Thyroid gland (tissue), 4 donors: ENCODE results near the gene RARA. TPM values are rescaled to one million over a fixed set of nuclear protein-coding genes. Genes with fewer than 3 reads are reported as not detected.

Experiments used
- DNase-seq, 2 donors: peaks; one replicate each; pipeline ENCODE4 v3.0.0-alpha.2; 2019
- H3K27ac ChIP-seq, 3 donors: fragments of 200-600 bp; sonication (generic); 1 replicate in 2 of 3; 2 replicates in 1 of 3; pipeline ENCODE4 v1.5.1; 2016 to 2019; ENCODE audit warnings: mild to moderate bottlenecking in 1 of 3, moderate library complexity in 1 of 3
- H3K27me3 ChIP-seq: fragments of 200-600 bp; sonication (generic); one replicate; pipeline ENCODE4 v1.5.1; 2019
- H3K36me3 ChIP-seq, 2 donors: fragments of 200-600 bp; sonication (generic); one replicate each; pipeline ENCODE4 v1.5.1; 2016 to 2019
- H3K4me1 ChIP-seq, 2 donors: fragments of 200-600 bp; sonication (generic); one replicate each; pipeline ENCODE4 v1.5.1; 2017 to 2019
- H3K4me3 ChIP-seq, 3 donors: fragments of 200-600 bp; sonication (generic); replicated peaks in 1 of 3; 1 replicate in 2 of 3; 2 replicates in 1 of 3; pipeline ENCODE4 v1.5.1; 2016; ENCODE audit warnings: mild to moderate bottlenecking in 1 of 3
- H3K9me3 ChIP-seq: fragments of 200-600 bp; sonication (generic); one replicate; pipeline ENCODE4 v1.5.1; 2017
- POLR2A ChIP-seq, 2 donors: fragments of 450-650 bp; IDR thresholded peaks; one replicate each; pipeline ENCODE4 v1.6.1; 2017; ENCODE audit warnings: antibody characterized with exemption in 2 of 2, mild to moderate bottlenecking in 2 of 2, moderate library complexity in 1 of 2
- WGBS, 2 donors: methylation state at CpG; one replicate each; pipeline ENCODE4 v1.1.5; 2017; 5-methylcytosine and 5-hydroxymethylcytosine counted together
- intact Hi-C: fragments of 100-400 bp; cut with DNase I; formaldehyde crosslinking; loops from one replicate; pipeline ENCODE4 v1.15.1; 2023
- total RNA-seq, 4 donors: library from RNA; depleted of rRNA; stranded (reverse); fragments of >200 nt; gene quantifications; one replicate each; pipeline ENCODE4 v1.2.3, GENCODE V29; 2016
- TF ChIP-seq, protein P1 (sequence below), 6 experiments: fragments of 200-600 bp in 3 of 6; fragments of 450-650 bp in 3 of 6; sonication (generic) in 3 of 6; IDR thresholded peaks; one replicate each; pipeline ENCODE4 v1.5.1; 2016 to 2019; ENCODE audit warnings: antibody characterized with exemption in 6 of 6, mild to moderate bottlenecking in 2 of 6, inconsistent platforms in 1 of 6, moderate library complexity in 1 of 6

Gene RARA
- total RNA-seq, 4 donors from 2014 or later = 20.0 to 60.9 (median 35.2) TPM

DNA sequence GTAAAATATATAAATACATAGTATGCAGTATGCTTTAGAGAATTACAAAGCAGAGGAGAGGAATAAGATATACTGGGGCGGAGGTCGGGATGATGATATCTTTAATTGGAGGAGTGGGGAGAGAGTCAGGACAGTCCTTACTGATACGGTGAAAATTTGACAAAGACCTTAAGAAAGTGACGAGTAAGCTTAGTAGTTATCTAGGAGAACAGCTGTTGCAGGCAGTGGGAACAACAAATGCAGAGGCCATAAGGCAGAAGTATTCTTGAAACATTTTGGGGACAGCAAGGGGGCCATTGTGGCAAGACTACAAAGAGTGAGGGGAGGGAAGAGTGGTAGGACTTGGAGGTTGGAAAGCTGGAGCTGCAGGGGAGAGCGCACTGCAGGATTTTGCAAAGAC, 43.6 kb upstream of the RARA start:
- 93% methylated on average over 5 of the region's 5 CpGs for WGBS, 2 donors
- no peaks in the 10 kb centered on the region for H3K27me3 ChIP-seq
- peaks cover 22 to 28% of the 10 kb centered on the region in 2 donors for H3K36me3 ChIP-seq

GRCh38 chr17:40266882-40267281, 42.1 kb upstream of the RARA start:
- TF ChIP-seq POLR2A (IDR thresholded peaks at IDR 0.05) = no peak
- TF ChIP-seq, protein P1, sequence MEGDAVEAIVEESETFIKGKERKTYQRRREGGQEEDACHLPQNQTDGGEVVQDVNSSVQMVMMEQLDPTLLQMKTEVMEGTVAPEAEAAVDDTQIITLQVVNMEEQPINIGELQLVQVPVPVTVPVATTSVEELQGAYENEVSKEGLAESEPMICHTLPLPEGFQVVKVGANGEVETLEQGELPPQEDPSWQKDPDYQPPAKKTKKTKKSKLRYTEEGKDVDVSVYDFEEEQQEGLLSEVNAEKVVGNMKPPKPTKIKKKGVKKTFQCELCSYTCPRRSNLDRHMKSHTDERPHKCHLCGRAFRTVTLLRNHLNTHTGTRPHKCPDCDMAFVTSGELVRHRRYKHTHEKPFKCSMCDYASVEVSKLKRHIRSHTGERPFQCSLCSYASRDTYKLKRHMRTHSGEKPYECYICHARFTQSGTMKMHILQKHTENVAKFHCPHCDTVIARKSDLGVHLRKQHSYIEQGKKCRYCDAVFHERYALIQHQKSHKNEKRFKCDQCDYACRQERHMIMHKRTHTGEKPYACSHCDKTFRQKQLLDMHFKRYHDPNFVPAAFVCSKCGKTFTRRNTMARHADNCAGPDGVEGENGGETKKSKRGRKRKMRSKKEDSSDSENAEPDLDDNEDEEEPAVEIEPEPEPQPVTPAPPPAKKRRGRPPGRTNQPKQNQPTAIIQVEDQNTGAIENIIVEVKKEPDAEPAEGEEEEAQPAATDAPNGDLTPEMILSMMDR (IDR thresholded peaks at IDR 0.05) = no peak
- Histone ChIP-seq H3K27me3 (no peaks in the 10 kb centered on the region), H3K4me3 (no peak overlapping the region), H3K36me3 (peaks cover 22 to 27% of the 10 kb centered on the region in 2 donors), H3K27ac (no peak overlapping the region), H3K4me1 (peaks cover 0 to 4% of the 10 kb centered on the region in 2 donors), H3K9me3 (no peaks in the 10 kb centered on the region)
- intact Hi-C loops = no loop called here
- 92 to 94% methylated on average over 6 of the region's 6 CpGs for WGBS, 2 donors
- no peak for DNase-seq

More for the DNA sequence above, 43.6 kb upstream of the RARA start:
- intact Hi-C loops = no loop called here
- DNase-seq = no peak
- H3K27ac ChIP-seq = no peak overlapping the region
- TF ChIP-seq, protein P1 (IDR thresholded peaks at IDR 0.05) = no peak
- TF ChIP-seq POLR2A (IDR thresholded peaks at IDR 0.05) = no peak
- H3K4me3 ChIP-seq = no peak overlapping the region
- H3K4me1 ChIP-seq = peaks cover 8 to 18% of the 10 kb centered on the region in 2 donors
- H3K9me3 ChIP-seq = no peaks in the 10 kb centered on the region

DNA sequence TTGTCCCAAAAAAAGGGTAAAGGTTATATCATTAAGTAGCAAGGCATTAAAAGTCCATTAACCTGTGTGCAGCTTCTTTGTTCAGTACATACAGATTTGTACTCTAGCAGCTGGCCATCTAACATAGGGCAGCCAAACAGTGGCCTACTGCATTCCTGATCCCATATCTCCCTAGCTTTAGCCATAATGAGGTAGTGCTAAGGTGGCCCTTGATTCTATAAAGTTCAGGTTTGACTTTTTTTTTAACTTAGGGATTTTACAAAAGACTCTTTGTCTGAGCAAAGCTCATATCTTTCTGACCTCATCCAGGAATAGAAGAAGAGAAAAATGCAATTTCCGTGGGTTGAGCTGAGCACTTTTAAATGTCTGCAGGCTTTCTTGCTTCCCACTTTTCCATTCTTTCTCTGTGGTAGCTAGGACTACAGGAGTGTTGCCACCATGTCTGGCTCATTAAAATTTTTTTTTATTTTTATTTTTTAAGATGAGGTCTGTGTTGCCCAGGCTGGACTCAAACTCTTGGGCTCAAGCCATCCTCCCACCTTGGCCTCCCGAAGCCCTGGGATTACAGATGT, 40.8 kb upstream of the RARA start:
- no peak overlapping the region for H3K27ac ChIP-seq
- 61 to 96% methylated on average over 2 of the region's 2 CpGs for WGBS, 2 donors
- no peaks in the 10 kb centered on the region for H3K9me3 ChIP-seq

DNA sequence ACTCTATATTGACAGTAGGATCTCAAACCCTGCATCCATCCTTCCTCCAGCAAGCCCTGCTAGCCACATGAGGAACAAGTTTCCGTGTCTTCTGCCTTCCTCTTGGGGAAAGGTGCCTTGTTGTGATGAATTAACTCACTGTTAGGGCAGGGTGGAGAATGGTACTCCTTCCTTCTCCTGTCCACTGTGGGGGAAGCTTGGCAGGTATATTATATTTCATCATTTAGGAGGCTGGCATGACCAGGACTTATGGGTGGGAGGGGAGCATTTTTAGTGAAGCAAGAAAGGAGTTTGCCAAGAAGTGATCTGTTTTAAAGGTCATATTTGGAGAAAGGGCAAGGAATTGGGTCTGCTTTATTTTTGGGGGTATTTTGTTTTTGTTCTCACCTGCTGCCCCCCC, 30.6 kb upstream of the RARA start:
- TF ChIP-seq POLR2A (IDR thresholded peaks at IDR 0.05) = no peak
- TF ChIP-seq, protein P1 (IDR thresholded peaks at IDR 0.05) = no peak
- Histone ChIP-seq H3K4me3 (no peak overlapping the region), H3K9me3 (no peaks in the 10 kb centered on the region), H3K36me3 (peaks cover 61 to 64% of the 10 kb centered on the region in 2 donors), H3K4me1 (no peaks in the 10 kb centered on the region), H3K27ac (no peak overlapping the region), H3K27me3 (no peaks in the 10 kb centered on the region)
- DNase-seq = no peak
- WGBS, 2 donors = 88 to 90% methylated on average over 1 of the region's 1 CpG
- intact Hi-C loops = no loop called here

More for the DNA sequence above, 40.8 kb upstream of the RARA start:
- Histone ChIP-seq H3K36me3 (peaks cover 22 to 26% of the 10 kb centered on the region in 2 donors), H3K4me3 (no peak overlapping the region), H3K4me1 (no peaks in the 10 kb centered on the region), H3K27me3 (no peaks in the 10 kb centered on the region)
- TF ChIP-seq, protein P1 (IDR thresholded peaks at IDR 0.05) = no peak
- no peak for TF ChIP-seq POLR2A (IDR thresholded peaks at IDR 0.05)
- intact Hi-C loops = no loop called here
- DNase-seq = no peak

DNA sequence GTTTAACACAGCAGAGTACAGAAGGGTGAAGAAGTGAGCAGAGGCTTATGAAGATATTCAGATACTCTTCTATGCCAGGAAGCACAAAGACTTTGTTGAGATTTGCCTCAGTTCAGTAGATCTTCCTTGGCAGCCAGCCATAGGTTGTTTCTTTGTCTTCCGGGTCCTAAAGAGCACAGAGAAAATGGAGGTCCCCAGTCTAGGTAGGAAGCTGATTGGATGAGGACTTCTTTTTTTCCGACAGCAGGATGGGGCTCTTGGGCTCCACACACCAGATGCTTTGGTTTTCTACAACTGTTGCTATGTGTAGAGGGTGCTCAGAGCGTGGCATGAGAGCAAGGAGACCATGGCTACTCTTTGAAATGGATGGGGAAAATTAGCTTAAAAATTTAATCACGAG, 29.6 kb upstream of the RARA start:
- no peaks in the 10 kb centered on the region for H3K9me3 ChIP-seq
- no peak overlapping the region for H3K4me3 ChIP-seq
- WGBS, 2 donors = 86 to 97% methylated on average over 4 of the region's 4 CpGs
- no peak overlapping the region for H3K27ac ChIP-seq
- intact Hi-C loops = no loop called here
- TF ChIP-seq, protein P1 (IDR thresholded peaks at IDR 0.05) = no peak
- no peak for TF ChIP-seq POLR2A (IDR thresholded peaks at IDR 0.05)
- no peaks in the 10 kb centered on the region for H3K4me1 ChIP-seq
- no peak for DNase-seq
- H3K36me3 ChIP-seq = peaks cover 54 to 57% of the 10 kb centered on the region in 2 donors
- H3K27me3 ChIP-seq = no peaks in the 10 kb centered on the region
